Measurements from ENCODE around the gene TLN1. TPM values are rescaled to one million over a fixed set of nuclear protein-coding genes. Genes with fewer than 3 reads are reported as not detected.

The TLN1 gene
- total RNA-seq, 1 experiment from 2014 or later = 347 TPM

GRCh38 chr9:35710818-35711500 lies 21.0 kb downstream of the TLN1 start:
- Histone ChIP-seq H3K27ac (ENCODE audit: low read length) (no peak overlapping the region), H3K4me3 (ENCODE audit: low read depth in 2 of 2, low read length in 2 of 2) (no peak overlapping the region), H3K27me3 (ENCODE audit: control insufficient read depth, insufficient read depth, low read length) (no peaks in the 10 kb centered on the region), H3K4me1 (ENCODE audit: control insufficient read depth, insufficient read depth, low read length) (no peaks in the 10 kb centered on the region), H3K9me3 (ENCODE audit: control insufficient read depth, insufficient read depth, low read depth, low read length) (no peaks in the 10 kb centered on the region), H3K36me3 (ENCODE audit: control insufficient read depth, insufficient read depth, low read length) (peaks cover 36% of the 10 kb centered on the region)
- BruUV-seq (replicated peaks) = no TSS peak
- TF ChIP-seq CTCF (IDR thresholded peaks at IDR 0.05) = no peak
- TF ChIP-seq POLR2AphosphoS5 (IDR thresholded peaks at IDR 0.05; ENCODE audit: low read depth, low read length) = no peak
- TF ChIP-seq, protein P1, sequence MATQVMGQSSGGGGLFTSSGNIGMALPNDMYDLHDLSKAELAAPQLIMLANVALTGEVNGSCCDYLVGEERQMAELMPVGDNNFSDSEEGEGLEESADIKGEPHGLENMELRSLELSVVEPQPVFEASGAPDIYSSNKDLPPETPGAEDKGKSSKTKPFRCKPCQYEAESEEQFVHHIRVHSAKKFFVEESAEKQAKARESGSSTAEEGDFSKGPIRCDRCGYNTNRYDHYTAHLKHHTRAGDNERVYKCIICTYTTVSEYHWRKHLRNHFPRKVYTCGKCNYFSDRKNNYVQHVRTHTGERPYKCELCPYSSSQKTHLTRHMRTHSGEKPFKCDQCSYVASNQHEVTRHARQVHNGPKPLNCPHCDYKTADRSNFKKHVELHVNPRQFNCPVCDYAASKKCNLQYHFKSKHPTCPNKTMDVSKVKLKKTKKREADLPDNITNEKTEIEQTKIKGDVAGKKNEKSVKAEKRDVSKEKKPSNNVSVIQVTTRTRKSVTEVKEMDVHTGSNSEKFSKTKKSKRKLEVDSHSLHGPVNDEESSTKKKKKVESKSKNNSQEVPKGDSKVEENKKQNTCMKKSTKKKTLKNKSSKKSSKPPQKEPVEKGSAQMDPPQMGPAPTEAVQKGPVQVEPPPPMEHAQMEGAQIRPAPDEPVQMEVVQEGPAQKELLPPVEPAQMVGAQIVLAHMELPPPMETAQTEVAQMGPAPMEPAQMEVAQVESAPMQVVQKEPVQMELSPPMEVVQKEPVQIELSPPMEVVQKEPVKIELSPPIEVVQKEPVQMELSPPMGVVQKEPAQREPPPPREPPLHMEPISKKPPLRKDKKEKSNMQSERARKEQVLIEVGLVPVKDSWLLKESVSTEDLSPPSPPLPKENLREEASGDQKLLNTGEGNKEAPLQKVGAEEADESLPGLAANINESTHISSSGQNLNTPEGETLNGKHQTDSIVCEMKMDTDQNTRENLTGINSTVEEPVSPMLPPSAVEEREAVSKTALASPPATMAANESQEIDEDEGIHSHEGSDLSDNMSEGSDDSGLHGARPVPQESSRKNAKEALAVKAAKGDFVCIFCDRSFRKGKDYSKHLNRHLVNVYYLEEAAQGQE (IDR thresholded peaks at IDR 0.05; ENCODE audit: insufficient read depth in 1 of 2, low read depth in 2 of 2, low read length in 1 of 2) = no peak
- TF ChIP-seq SIN3A (IDR thresholded peaks at IDR 0.05; ENCODE audit: borderline replicate concordance, insufficient read depth, low read depth, low read length) = no peak
- no peak for TF ChIP-seq TCF7L2 (IDR thresholded peaks at IDR 0.05; ENCODE audit: low read depth, low read length)
- in situ Hi-C loops (cut with HindIII; ENCODE audit: low pct_unique_long_range_greater_than_20kb, low sequenced_read_pairs) (no loop called here), intact Hi-C loops (cut with micrococcal nuclease; ENCODE audit: unreplicated experiment) (no loop called here)
- ChIA-PET POLR2A (no interaction called here), CTCF (interaction anchor here (2.4 kb wide), 1 partner anchor 15 kb away, joined by 6 read pairs; no protein-coding TSS in a partner anchor)
- ATAC-seq (no peak), DNase-seq (ENCODE audit: low read depth, low spot score) (no peak)

GRCh38 chr9:35708146-35708545 lies 23.8 kb downstream of the TLN1 start:
- Histone ChIP-seq H3K27ac (ENCODE audit: low read length) (no peak overlapping the region), H3K4me1 (ENCODE audit: control insufficient read depth, insufficient read depth, low read length) (no peaks in the 10 kb centered on the region), H3K36me3 (ENCODE audit: control insufficient read depth, insufficient read depth, low read length) (peaks cover 37% of the 10 kb centered on the region), H3K4me3 (ENCODE audit: low read depth in 2 of 2, low read length in 2 of 2) (no peak overlapping the region), H3K9me3 (ENCODE audit: control insufficient read depth, insufficient read depth, low read depth, low read length) (no peaks in the 10 kb centered on the region), H3K27me3 (ENCODE audit: control insufficient read depth, insufficient read depth, low read length) (no peaks in the 10 kb centered on the region)
- no peak for DNase-seq (ENCODE audit: low read depth, low spot score)
- BruUV-seq (replicated peaks) = no TSS peak
- intact Hi-C loops (cut with micrococcal nuclease; ENCODE audit: unreplicated experiment) = loop anchor here (5.0 kb wide), 1 partner anchor 51 kb away; the partner anchor contains the start of genes CCDC107 and RMRP
- no peak for ATAC-seq
- POLR2A ChIA-PET = no interaction called here
- TF ChIP-seq TCF7L2 (IDR thresholded peaks at IDR 0.05; ENCODE audit: low read depth, low read length) = no peak
- TF ChIP-seq, protein P1 (IDR thresholded peaks at IDR 0.05; ENCODE audit: insufficient read depth in 1 of 2, low read depth in 2 of 2, low read length in 1 of 2) = no peak
- TF ChIP-seq POLR2AphosphoS5 (IDR thresholded peaks at IDR 0.05; ENCODE audit: low read depth, low read length) = no peak
- no peak for TF ChIP-seq CTCF (IDR thresholded peaks at IDR 0.05)
- no peak for TF ChIP-seq SIN3A (IDR thresholded peaks at IDR 0.05; ENCODE audit: borderline replicate concordance, insufficient read depth, low read depth, low read length)
- CTCF ChIA-PET = no interaction called here
- in situ Hi-C loops (cut with HindIII; ENCODE audit: low pct_unique_long_range_greater_than_20kb, low sequenced_read_pairs) = no loop called here

Data from Panc1 (cell line).